ENCODE results near the gene PEX16.

Gene PEX16

DNA sequence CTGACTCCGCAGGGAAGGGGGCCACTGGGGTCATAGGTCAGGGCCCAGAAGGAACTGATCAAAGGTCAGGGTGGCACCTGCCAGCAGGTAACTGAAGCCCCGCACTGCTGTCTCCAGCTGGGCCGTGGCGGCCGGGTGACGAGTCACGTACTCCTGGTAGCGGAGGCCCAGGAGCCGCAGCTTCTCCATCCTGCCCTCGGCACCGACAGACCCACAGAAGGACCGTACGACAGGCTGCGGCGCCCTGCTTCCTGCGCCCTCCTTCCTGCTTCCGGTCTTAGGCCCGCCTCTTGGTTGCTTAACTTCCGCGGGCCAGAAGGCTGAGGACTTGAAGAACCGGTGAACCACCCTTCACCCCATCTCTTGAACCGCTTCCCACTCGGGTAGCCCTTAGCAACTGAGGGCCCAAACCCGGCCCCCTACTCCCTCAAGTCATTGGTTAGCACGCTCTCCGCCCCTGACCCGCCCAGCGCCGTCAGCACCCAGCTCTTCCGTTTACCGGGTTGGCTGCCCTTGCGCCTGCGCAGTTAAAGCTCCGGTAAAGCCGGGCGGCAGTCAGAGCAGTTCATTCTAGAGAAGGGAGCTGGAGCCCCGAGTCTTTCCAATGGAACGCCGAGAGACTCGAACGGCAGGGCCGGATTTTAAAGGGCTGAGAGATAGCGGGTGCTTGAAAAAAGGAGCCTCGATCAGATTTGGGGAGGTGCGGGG, at the start of gene PEX16:
Gene PEX16, minus strand, starts transcription at position 255 of the 708 bp plus-strand sequence. Its CDS starts 66 bp downstream, at position 189.
- peak; percentile 93 for DNase-seq

DNA sequence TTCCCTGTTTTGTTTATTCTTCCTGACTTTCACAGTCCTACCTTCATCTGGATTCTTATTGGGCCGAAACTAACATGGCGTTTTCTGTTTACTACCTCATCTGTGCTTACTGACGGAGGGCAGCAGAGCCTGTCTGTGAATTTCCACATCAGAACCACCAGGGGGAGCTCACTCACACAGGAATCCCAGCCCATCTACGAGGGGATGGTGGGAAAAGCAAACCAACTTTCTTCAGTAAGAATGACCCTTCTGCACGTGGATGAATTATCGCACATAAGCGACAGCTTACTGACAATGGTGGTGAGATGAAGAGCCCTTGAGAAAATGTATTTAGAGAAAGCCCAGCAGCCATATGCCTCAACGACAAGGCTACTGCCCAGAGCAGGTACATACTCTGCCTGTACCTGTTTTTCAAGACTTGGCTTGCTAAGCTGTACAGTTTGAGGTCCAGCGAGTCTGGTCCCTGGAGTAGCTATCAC, 47.3 kb upstream of the PEX16 start:
- DNase-seq: peak; percentile 49 to 67

DNA sequence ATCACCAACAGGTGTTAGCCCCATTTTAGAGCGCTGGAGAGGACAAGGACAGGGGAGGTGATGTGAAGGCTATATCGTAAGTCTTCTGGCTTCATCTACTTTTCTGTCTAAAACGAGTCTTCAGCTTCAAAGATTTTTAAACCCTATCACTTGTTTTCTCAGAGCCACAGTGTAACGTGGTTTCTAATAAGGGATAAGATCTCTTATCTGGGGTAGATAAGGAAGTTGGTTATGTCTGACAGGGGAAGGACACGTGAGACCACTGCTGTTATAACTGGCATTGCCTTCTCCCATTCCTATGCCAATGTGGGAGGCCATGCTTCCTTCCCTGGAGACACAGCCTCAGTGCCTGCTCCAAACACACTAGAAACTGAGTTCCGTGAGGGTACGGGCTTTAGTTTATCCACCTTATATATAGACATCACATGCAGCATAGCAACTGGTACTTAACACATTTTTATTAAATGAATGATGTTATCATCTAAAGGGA, 44.1 kb upstream of the PEX16 start:
- DNase-seq: no peak

DNA sequence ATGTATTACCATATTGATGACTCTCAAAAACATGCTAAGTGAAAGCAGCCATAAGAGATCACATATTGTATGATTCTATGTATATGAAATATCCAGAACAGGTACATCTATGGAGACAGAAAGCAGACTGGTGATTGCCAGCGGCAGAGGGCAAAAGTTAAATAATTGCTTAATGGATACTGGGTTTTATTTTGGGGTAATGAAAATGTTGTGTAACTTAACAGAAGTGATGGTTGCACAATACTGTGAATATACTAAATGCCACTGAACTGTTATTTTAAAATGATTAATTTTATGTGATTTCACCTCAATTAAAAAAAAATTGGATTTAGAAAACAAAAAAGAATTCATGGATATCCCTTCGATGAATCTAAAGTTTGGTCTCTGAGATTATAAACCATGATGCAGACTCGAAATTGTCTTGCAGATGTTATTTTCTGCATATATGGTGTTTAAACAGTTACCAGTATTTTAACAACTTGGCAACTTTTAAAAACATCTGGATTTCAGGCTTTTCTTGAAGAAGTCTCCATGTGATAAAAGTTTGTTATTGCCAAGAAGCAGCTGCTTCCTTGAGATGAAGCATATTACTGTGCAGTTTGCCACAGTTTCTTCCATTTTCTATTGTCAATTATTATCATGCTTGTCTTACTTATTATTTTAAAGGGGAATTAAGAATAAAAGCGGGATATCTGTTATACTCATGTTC, 42.9 kb upstream of the PEX16 start:
- no peak for DNase-seq

DNA sequence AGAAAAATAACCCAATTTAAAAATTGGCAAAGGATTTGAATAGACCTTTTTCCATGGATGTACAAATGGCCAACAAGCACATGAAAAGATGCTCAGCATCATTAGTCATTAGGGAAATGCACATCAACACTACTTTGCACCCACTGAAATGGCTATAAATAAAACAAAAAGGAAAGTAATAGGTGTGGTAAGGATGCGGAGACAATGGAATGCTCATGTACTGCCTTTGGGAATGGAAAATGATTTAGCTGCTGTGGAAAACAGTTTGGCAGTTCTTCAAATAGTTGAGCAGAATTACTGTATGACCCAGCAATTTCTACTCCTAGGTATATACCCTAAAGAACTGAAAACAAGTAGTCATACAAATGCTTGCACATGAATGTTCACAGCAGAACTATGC, 42.2 kb upstream of the PEX16 start:
- no peak for DNase-seq

DNA sequence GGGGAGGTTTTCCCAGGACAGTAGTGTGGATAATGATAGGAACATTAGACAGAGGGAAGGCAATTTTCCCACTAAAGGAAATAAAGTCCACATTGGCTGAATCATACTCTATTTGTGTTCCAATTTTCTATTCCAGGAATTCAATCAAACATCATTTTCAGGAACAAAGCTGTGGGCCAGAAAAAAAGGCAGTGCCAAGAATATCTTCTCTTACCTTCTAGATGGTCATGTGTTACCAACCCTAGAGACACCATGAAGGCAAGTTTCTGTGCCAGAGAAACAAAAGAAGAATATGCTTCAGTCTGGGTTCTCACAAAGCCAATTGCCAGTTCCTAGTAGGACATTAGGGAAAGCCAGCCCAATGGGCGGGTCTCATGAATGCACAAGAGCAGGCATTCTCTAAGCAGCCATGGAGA, 32.3 kb upstream of the PEX16 start:
- DNase-seq: no peak

DNA sequence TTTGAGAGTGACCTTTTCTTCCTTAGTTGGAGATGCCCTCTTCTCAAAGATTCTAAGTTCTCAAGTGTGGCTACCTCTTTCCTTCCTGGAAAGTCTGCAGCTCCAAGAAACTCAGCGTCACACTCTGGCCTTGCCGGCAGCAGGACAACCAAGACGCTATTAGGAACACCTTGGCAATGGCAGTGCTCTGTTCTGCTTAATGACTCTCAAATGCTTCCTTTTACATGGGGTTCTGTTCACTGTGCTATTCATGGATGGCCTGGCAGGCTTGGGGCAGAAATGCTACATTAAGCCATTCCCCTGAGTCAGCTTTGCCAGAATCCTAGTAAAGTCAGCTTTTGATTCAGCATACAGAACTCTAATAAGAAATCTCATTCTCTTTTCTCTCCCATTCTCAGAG, 30.7 kb upstream of the PEX16 start:
- DNase-seq: no peak

DNA sequence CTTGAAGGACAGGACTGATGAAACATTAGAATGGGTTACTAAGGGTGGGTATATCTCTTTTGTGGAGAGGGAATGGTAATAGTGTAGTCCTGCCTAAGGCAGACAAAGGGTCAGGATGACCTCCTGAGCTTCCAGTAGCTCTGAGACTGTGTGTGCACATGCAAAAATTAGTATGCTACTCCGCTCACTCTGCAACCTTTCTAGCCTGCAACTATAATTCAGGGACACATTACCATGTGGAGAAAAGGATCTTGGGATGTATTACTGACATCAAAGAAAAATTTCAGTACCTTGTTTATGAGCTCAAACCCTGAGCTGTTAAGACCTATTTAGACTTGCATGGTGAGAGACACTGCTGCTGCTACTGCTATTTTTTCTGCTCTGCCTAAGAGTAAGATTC, 30.2 kb upstream of the PEX16 start:
- no peak for DNase-seq

DNA sequence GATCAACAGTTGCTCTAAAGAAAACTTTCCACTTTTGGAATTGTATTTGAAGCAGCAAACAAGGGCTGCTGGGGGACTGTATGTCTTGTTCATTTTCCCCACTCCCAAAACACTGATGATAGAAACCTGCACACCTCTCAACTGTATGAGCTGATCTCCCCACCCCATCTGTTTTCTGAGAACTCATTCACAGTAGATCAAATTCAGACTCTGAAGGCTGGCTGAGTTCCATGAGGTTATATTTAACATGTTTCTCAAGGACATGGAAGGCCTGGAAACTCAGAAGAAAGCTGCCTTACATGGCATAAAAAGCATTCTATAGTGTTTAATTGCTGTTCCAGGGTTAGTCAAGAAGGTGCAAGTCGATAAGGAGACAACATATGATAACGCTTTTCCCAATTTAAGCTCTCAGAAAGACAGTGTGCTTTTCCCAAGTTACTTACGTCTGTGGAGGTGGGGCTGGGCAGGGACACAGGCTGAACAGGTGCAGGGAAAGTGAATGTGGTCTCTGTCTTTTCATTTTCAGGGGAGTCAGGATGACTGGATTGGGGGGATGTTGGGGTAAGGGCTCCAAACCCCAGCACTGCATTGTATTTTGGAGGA, 27.8 kb upstream of the PEX16 start:
- DNase-seq: no peak

DNA sequence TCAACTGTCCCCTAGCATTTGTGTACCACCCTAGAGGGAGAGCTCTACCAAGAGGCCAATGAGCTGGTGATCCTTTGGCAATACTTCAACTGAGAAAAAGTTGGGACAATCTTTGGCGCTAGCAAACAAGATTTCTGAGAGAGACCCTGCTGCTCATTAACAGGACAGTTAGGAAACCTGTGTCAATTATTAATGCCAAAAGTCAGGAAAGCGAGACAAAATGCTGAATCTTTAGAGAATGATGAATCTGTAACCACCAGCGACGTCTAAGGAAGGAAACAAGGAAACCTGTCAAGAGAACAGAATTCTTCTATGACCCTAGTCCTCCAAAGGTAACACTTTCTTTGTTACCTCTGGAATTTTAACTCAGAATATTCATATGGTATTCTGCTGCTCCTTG, 24.7 kb upstream of the PEX16 start:
- DNase-seq: no peak

DNA sequence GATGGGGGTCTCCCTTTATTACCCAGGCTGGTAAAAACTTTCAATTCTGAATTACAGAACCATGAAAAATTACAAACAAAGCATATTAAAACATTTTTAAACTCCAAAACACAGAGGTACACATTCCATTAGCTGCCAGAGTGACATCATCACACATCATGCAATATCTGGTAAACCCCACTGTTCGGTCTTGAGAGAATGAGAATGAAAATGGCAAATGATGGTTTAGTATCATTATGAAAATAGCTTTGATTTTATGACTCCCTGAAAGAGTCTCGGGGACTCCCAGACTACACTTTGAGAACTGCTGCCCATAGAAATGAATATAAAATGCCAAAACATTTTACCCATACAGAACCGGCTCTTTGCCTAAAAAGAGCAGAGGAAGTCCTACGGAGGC, 23.6 kb upstream of the PEX16 start:
- DNase-seq: no peak

DNA sequence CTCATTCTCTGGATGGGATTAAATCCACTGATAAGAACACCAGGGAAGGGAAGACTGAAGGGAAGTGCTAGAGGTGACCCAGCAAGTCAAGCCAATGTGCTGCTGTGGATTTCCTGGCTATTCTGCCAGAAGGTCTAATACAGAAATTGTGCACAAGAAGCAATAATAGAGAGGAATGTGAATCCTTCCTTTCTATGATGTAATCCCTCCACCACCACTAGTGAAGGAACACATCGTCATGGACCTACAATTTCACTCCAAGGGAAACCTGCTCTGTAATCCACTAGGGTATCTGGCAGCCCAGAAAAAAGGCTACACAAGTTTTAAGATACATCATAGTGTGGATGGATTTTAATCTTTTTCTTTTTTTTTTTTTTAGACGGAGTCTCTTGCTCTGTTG, 22.2 kb upstream of the PEX16 start:
- no peak for DNase-seq

DNA sequence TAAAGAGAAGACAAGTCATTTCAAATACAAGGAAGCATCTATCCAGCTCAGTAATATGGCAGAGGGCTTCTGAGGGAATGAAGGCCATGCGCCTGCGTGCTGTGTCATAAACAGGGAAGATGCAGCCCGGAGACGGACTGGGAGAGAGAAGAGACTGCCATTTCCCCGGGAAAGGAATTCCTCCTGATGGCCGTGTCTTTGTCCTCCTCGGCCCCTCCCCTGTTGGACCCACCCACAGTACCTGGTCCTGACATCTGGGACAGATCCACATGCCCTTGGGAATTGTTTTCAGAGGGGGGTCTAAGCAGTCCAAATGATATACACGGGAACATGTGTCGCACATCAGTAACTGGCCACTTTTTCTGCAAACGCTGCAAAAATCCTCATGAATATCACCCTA, 20.2 kb upstream of the PEX16 start:
- no peak for DNase-seq

DNA sequence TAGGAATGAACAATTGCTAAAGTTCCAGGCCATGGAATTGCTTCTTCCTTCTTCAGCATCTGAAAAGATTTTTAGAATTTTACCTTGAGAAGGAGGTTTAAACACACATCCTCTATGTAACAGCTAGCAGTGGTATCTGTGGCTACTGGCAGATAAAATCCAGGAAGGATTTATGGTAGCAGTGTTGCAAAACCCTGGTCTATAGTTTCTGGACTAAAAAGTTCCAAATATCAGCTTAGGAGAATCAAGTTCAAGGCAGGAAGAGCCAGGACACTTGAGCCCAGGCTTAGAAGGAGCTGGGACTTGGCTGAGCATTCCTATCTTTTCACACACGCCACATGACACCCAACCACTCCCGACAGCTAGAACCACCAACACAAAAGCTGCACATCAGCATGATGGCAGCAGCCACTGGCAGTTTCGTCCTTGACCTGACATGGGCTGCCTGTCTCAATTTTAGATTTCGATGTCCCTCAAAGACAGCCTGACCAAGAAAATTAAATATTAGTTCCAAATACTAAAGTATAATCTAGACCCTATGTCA, 18.9 kb upstream of the PEX16 start:
- no peak for DNase-seq

DNA sequence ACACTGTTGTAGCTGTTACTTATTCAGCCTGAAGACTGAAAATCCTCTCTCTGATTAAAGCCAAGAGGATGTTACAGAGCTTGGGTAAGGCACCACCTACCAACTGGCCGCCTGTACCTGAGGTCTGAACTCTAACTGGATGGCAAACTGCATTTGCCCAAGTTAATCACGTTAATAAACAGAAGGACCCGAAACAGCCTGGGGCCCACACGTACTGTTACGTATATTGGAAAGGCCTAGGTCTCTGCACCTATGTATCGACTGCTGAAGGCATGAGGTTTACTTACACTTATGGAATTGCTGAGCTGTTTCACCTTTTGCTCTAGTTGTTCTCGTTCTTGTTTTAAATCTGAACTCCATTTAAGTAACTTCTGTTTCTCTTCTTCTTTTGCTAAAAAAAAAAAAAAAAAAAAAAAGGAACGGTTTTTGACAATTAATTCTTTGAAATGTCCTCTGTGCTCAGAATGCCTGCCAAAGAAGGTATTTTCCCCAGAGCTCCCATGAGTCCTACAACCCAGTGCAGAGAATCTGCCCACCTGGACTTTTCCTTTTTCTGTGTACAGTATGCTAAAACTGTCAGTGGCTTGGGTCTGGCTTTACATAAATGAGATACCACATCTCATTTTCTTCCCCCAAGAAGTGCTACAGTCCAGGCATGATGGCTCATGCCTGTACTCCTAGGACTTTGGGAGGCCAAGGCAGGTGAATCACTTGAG, 17.8 kb upstream of the PEX16 start:
- DNase-seq: no peak

DNA sequence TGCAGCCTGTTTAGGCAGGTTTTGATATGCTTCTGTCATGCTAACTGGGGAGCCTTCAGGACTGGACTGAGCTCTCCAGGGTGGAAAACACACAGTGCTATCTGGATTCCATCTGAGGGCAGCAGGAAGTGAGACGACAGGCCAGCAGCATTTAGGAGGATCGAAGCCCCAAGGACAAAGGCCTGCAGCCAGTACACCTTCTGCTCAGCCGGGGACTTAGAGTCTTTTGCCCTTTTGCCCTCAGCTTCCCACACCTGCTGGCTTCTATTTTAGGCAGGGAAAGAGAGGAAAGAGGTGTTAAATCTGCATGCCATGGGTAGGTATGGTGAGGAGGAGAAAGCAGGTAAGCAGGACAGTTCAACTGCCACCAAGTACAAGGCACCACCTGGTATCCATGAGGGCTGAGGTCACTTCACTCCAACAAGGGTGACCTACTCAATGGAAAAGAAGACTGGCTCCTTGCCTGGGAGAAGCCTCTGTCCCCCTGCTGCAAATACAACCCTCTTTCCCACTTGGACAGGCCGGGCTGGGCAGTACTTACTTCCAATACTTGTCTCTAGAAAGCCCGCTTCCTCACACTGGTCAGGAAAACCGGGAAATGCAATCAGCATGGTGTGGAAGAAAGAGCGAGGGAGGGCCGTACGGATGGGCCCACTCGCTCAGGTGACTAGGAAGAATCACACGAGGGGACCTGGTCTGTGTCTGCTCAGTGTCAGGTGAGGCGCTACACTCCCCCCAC, 17.1 kb upstream of the PEX16 start:
- DNase-seq: no peak

DNA sequence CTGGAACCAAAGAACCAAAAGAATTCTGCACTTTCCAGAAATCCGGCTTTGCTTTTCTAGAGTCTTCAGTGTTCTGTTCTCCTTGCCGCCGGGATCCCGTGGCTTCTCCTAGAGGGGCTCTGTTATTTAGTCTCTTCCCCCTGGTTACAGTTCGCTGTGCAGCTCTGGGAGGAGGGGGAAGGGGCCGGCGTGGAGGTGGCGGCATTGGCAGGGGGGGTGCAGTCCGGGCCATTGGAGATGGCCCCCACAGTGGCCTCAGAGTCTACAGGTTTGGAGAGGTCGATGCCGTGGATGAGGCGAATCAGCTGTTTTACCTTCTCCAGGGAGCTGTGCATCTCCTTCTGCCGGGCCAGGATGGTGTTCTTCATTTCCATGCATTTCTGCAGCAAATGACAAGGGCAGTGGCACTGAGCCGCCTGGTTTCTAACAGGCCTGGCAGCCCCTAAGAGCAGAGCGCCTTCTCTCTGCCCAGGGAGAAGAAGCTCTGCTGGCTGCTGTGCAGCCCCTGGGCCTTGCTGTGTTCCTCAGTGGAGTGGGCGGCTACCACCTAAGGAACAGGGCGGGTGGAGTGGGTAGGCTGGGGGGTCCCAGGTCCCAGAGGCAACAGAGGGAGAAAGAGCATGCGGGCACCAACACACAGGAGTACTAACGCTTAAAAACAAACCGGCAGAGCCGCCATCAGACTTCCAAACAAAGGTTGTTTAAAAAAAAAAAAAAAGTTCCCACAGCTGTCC, 16.3 kb upstream of the PEX16 start:
- DNase-seq: no peak

DNA sequence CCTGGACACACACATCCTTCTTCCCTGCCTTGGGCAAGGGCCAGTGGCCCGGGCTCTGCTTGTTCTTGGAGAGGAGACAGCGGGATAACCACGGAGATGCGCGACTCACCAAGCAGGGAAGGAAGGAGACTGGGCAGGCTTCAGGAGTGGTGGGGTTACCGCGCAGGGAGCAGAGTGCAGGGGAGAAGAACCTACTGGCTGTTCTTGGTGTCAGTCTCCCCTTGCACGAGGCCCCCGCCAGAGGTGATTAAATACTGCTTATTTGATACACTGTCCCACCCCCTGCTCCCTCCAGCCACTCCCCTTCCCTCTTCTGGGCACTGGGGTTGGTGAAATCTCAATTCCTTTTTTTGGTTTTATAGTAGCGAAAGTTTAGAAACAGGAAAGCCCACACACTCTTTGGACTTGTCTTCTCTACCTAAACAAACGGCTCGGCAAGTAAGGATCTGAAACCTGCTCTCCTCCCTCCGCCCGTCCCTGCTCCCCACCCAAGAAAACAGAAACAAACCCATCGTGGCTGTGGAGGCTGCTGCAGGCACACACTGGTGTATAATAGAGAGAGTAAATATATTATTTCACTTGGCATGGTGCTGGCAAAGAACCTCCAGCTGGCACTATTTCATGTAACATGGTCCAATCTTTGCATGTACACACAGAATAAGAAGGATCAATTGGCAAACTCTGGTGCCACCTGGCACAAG, 15.6 kb upstream of the PEX16 start:
- no peak for DNase-seq

DNA sequence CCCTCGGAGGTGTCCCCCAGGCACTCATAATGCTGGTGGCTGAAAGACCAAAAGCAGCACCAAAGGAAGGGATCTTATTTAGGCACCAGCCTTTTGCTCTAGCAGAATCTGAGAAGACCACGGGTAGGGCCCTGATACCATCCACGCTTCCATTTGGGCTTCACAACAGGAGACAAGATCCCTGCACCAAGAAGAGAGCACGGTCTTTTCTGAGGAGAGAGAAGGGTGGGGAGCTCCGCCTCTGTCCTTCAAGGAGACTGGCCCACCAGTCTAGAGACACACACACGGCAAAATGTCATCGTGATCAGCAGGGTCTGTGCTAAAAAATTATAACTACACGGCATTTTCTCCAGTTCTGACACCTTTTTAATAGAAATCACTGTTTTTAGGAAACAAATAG, 14.5 kb upstream of the PEX16 start:
- no peak for DNase-seq

DNA sequence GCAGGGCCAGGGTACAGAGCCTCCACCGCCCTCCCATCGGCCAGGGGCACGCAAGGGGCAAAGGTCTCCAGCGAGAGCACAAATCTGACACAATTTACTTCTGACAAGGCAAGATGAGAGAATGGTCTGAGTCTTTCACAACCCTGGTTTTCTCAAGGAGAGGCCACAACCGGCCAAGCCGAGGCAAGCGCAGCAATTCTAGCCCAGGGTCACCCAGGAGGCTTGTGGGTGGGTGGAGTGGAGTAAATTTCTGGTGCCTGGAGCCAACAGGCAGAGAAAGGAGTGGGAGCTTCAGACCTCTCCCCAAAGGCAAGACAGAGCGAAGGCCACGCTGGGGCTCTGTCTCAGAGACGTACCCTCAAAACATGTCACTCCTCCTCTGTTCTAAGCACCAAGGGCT, 14.1 kb upstream of the PEX16 start:
- no peak for DNase-seq
